Nephron progenitor cell (in vitro differentiated cells): ENCODE measurements around the gene MGAT5B.

Experiments used
- DNase-seq: peaks from one replicate; pipeline ENCODE4 v3.0.0; 2021
- H3K27ac Mint-ChIP-seq: 2 replicates; pipeline ENCODE4 v1.8.0; 2021; ENCODE audit warnings: mild to moderate bottlenecking, moderate library complexity, mixed read lengths
- H3K27me3 Mint-ChIP-seq: 2 replicates; pipeline ENCODE4 v1.8.0; 2021; ENCODE audit warnings: mild to moderate bottlenecking, low read depth, mixed read lengths; ENCODE audit not compliant: poor library complexity
- H3K36me3 Mint-ChIP-seq: 2 replicates; pipeline ENCODE4 v1.8.0; 2021; ENCODE audit warnings: low read depth, mixed read lengths
- H3K4me1 Mint-ChIP-seq: 2 replicates; pipeline ENCODE4 v1.8.0; 2021; ENCODE audit warnings: mixed read lengths
- H3K4me3 Mint-ChIP-seq: 2 replicates; pipeline ENCODE4 v1.8.0; 2021; ENCODE audit warnings: mild to moderate bottlenecking, moderate library complexity, mixed read lengths
- H3K9me3 Mint-ChIP-seq: 2 replicates; pipeline ENCODE4 v1.8.0; 2021; ENCODE audit warnings: mild to moderate bottlenecking, moderate library complexity, mixed read lengths
- TF ChIP-seq, protein P1 (sequence below): fragments of 200-600 bp; sonication (generic); IDR thresholded peaks from 2 replicates; pipeline ENCODE4 v1.5.0; 2021; ENCODE audit warnings: antibody characterized with exemption

The MGAT5B gene

DNA sequence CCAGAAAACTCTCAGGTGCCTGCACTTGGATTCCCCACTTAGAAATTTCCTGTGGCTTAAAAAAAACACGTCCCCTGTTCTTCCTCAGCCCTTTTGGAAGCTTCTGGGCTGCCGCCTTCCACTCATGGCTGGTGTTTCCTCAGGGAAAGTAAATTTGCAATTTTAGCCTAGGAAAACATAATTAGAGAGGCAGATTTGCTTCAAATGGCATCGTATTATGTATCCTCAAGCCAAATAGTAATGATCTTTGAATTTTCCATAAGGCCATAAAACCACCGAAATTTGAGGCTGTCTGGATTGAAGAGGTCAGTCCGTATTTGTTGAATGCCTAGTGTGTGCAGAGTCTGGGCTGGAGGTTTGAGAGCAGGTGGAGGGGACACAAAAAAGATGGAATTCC lies 17.7 kb downstream of the MGAT5B start:
- Mint-ChIP-seq H3K9me3 (no peaks in the 10 kb centered on the region), H3K36me3 (no peaks in the 10 kb centered on the region), H3K27ac (peak overlapping the region; percentile 89), H3K4me1 (peaks cover 40% of the 10 kb centered on the region), H3K27me3 (peaks cover 12% of the 10 kb centered on the region), H3K4me3 (peak overlapping the region; percentile 47)
- DNase-seq: no peak
- TF ChIP-seq, protein P1, sequence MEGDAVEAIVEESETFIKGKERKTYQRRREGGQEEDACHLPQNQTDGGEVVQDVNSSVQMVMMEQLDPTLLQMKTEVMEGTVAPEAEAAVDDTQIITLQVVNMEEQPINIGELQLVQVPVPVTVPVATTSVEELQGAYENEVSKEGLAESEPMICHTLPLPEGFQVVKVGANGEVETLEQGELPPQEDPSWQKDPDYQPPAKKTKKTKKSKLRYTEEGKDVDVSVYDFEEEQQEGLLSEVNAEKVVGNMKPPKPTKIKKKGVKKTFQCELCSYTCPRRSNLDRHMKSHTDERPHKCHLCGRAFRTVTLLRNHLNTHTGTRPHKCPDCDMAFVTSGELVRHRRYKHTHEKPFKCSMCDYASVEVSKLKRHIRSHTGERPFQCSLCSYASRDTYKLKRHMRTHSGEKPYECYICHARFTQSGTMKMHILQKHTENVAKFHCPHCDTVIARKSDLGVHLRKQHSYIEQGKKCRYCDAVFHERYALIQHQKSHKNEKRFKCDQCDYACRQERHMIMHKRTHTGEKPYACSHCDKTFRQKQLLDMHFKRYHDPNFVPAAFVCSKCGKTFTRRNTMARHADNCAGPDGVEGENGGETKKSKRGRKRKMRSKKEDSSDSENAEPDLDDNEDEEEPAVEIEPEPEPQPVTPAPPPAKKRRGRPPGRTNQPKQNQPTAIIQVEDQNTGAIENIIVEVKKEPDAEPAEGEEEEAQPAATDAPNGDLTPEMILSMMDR: no peak

DNA sequence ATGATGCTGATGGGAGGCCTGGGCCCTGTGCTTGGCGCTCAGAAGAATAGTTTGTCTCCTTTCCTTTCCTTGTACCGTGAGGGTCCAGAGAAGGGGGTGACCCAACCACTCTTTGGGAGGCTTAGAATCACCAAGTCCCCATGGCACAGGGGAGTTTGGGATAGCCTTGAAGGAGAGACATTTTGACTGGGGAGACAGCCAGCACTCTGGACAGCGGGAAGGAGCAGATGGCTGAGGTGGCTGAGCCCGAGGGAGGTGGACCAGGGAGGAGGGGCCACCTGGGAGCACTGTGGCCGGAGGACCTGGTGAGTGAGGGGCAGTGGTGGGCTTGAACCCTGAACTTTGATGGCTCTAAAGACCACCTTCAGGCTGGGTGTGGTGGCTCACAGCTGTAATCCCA lies 18.2 kb downstream of the MGAT5B start:
- TF ChIP-seq, protein P1: no peak
- Mint-ChIP-seq H3K9me3 (no peaks in the 10 kb centered on the region), H3K27me3 (peaks cover 7% of the 10 kb centered on the region), H3K27ac (no peak overlapping the region), H3K4me3 (no peak overlapping the region), H3K36me3 (no peaks in the 10 kb centered on the region), H3K4me1 (peaks cover 36% of the 10 kb centered on the region)
- no peak for DNase-seq

DNA sequence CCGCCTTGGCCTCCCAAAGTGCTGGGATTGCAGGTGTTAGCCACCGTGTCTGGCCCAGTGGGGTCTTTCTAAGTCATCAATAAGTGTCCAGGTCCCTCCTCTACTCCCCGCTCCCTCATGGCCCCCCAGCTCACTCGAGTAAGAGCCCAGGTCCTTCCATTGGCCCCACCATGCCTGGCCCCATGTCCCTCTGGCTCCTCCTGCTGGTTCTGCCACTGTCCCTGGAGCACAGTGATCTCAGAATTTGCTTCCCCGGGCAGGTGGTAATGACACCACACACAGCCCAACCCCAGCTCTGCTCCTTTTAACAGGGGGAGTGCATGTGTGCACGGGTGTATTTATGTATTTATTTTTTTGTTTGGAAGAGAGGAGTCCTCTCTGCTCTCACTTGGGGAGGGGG lies 19.6 kb downstream of the MGAT5B start:
- Mint-ChIP-seq H3K4me1 (peaks cover 36% of the 10 kb centered on the region), H3K4me3 (no peak overlapping the region), H3K36me3 (no peaks in the 10 kb centered on the region), H3K27ac (no peak overlapping the region), H3K27me3 (peaks cover 7% of the 10 kb centered on the region), H3K9me3 (no peaks in the 10 kb centered on the region)
- no peak for DNase-seq
- TF ChIP-seq, protein P1: no peak

DNA sequence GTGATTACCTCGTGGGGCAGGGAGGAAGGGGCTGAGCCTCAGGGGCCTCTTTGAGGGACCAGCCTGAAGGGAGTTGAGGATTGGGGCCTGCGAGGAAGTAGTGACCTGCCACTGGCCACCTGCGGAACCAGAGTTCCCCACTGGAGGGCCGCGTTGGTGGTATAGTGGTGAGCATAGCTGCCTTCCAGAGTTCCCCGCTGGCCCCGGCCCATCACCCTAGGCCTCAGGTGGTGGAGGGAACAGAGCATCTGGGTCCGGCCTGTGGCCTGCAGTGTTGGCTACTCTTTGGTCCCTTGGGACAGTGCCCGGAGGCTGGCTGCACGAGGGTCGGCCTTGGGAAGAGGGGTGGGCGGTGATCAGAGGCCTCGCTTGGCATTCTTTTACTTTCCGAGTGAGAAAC lies 20.5 kb downstream of the MGAT5B start:
- no peak overlapping the region for H3K27ac Mint-ChIP-seq

DNA sequence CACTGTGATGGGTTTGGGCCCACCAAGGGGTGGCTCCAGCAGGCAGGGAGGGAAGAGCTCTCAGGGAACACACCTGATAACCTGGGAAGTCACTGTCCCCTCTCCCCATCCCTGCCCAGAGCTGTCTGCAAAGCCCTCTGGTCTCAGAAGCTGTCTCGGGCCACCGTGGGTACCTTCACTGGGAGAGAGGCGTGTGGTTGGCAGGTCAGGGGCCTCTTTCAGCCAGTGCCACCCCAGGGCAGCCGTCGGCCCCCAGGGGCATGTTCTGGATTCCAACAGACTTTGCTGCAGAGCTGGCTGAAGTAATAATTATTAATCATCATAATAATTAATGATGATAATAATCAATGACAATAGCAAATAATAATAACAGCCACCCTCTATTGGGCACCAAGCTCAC lies 21.1 kb downstream of the MGAT5B start:
- H3K36me3 Mint-ChIP-seq: no peaks in the 10 kb centered on the region
- no peak for DNase-seq
- H3K27ac Mint-ChIP-seq: no peak overlapping the region
- no peak overlapping the region for H3K4me3 Mint-ChIP-seq
- H3K4me1 Mint-ChIP-seq: peaks cover 31% of the 10 kb centered on the region
- peaks cover 6% of the 10 kb centered on the region for H3K9me3 Mint-ChIP-seq
- peaks cover 10% of the 10 kb centered on the region for H3K27me3 Mint-ChIP-seq
- TF ChIP-seq, protein P1: no peak

More for the DNA sequence above, 20.5 kb downstream of the MGAT5B start:
- H3K27me3 Mint-ChIP-seq: peaks cover 3% of the 10 kb centered on the region
- TF ChIP-seq, protein P1: peak; percentile 24
- peak; percentile 36 for DNase-seq
- peaks cover 32% of the 10 kb centered on the region for H3K4me1 Mint-ChIP-seq
- no peak overlapping the region for H3K4me3 Mint-ChIP-seq
- no peaks in the 10 kb centered on the region for H3K36me3 Mint-ChIP-seq
- no peaks in the 10 kb centered on the region for H3K9me3 Mint-ChIP-seq

DNA sequence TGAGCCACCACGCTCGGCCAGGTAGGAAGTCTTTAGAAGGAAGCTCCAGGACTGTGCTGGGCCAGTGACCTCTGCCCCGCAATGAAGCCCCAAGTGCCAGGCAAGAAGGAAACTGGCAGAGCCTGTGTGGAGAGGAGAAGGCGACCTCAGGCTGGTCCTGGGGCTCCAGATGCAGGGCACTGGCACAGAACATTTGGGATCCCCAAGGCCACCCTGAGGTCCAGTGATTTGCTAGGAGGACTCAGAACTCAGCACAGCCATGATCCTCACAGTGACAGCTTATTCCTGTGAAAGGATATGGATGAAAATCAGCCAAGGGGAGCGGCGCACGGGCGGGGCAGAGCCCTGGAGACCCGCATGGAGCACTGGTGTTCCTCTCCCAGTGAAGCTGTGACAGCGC lies 24.1 kb downstream of the MGAT5B start:
- Mint-ChIP-seq H3K4me3 (no peak overlapping the region), H3K9me3 (peaks cover 31% of the 10 kb centered on the region), H3K4me1 (peaks cover 12% of the 10 kb centered on the region), H3K27me3 (peaks cover 16% of the 10 kb centered on the region), H3K27ac (no peak overlapping the region), H3K36me3 (no peaks in the 10 kb centered on the region)
- no peak for DNase-seq
- TF ChIP-seq, protein P1: no peak
